ENCODE measurements around the gene FGFRL1. TPM values are rescaled to one million over a fixed set of nuclear protein-coding genes. Genes with fewer than 3 reads are reported as not detected.
"Not testable (repeated sequence)": the region's sequence is repeated elsewhere in the genome, so short reads cannot be mapped to it uniquely, and the experiment has no call there.

FGFRL1 gene
- total and polyA plus RNA-seq, 2 experiments from 2014 or later: 28.1 to 34.0 TPM

DNA sequence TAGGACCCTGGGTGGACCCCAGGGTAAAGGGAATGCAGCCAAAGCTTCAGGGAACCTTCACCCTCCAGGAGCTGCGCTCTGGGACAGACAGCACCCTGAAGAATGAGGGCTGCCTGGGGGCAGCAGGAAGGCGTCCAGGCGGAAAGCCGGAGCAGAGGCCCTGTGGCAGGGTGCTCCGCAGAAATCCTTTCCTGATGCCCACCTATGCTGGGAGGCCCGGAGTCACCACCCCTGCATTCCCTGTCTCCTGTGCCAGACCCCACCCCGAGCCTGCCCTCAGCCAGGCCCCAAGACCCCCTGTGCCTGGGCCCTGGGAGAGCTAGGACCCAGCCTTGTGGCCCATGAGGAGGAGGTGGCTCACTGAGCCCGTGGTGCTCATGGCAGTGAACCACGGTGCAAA is 36.8 kb upstream of the FGFRL1 start:
- Histone ChIP-seq H3K4me2 (no peak overlapping the region), H4K20me1 (ENCODE audit: insufficient read depth, poor library complexity, severe bottlenecking) (no peaks in the 10 kb centered on the region), H2AFZ (no peak overlapping the region), H3K4me3 (no peak overlapping the region), H3K9me3 (ENCODE audit: low read depth) (no peaks in the 10 kb centered on the region), H3K9me2 (replicated peaks; ENCODE audit: insufficient read depth) (no peaks in the 10 kb centered on the region), H3K4me1 (ENCODE audit: insufficient read depth) (peaks cover 15% of the 10 kb centered on the region), H3K27ac (no peak overlapping the region), H3K27me3 (no peaks in the 10 kb centered on the region), H3K79me2 (peaks cover 13% of the 10 kb centered on the region), H3K36me3 (replicated peaks; ENCODE audit: insufficient read depth, low read depth) (no peaks in the 10 kb centered on the region)
- DNase-seq (ENCODE audit: low spot score): no peak
- TF ChIP-seq, protein P1, sequence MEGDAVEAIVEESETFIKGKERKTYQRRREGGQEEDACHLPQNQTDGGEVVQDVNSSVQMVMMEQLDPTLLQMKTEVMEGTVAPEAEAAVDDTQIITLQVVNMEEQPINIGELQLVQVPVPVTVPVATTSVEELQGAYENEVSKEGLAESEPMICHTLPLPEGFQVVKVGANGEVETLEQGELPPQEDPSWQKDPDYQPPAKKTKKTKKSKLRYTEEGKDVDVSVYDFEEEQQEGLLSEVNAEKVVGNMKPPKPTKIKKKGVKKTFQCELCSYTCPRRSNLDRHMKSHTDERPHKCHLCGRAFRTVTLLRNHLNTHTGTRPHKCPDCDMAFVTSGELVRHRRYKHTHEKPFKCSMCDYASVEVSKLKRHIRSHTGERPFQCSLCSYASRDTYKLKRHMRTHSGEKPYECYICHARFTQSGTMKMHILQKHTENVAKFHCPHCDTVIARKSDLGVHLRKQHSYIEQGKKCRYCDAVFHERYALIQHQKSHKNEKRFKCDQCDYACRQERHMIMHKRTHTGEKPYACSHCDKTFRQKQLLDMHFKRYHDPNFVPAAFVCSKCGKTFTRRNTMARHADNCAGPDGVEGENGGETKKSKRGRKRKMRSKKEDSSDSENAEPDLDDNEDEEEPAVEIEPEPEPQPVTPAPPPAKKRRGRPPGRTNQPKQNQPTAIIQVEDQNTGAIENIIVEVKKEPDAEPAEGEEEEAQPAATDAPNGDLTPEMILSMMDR (IDR thresholded peaks at IDR 0.05; ENCODE audit: poor library complexity): no peak
- TF ChIP-seq EZH2phosphoT487 (IDR thresholded peaks at IDR 0.05; ENCODE audit: low read depth, severe bottlenecking, unreplicated experiment) (no peak), EZH2 (IDR thresholded peaks at IDR 0.05; ENCODE audit: borderline replicate concordance) (no peak)
- WGBS (ENCODE audit: low lambda C conversion rate, missing lambda C conversion rate): 97% methylated on average over 9 of the region's 9 CpGs

DNA sequence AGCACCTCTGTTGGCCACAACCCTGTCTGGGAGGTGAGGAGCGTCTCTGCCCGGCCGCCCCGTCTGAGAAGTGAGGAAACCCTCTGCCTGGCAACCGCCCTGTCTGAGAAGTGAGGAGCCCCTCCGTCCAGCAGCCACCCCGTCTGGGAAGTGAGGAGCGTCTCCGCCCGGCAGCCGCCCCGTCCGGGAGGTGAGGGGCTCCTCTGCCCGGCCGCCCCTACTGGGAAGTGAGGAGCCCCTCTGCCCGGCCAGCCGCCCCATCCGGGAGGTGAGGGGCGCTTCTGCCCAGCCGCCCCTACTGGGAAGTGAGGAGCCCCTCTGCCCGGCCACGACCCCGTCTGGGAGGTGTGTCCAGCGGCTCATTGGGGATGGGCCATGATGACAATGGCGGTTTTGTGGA is 35.4 kb upstream of the FGFRL1 start:
- not testable (repeated sequence) for H3K27me3 ChIP-seq; H3K9me3 ChIP-seq (ENCODE audit: low read depth); H3K36me3 ChIP-seq (replicated peaks; ENCODE audit: insufficient read depth, low read depth); H2AFZ ChIP-seq; H3K27ac ChIP-seq; H4K20me1 ChIP-seq (ENCODE audit: insufficient read depth, poor library complexity, severe bottlenecking); H3K9me2 ChIP-seq (replicated peaks; ENCODE audit: insufficient read depth); DNase-seq (ENCODE audit: low spot score); H3K4me2 ChIP-seq; H3K4me3 ChIP-seq
- 96% methylated on average over 14 of the region's 25 CpGs for WGBS (ENCODE audit: low lambda C conversion rate, missing lambda C conversion rate)
- Histone ChIP-seq H3K79me2 (peaks cover 13% of the 10 kb centered on the region), H3K4me1 (ENCODE audit: insufficient read depth) (peaks cover 15% of the 10 kb centered on the region)

GRCh38 chr4:978957-979701 is 32.3 kb upstream of the FGFRL1 start:
- DNase-seq (ENCODE audit: low spot score): no peak
- Histone ChIP-seq H3K9me2 (replicated peaks; ENCODE audit: insufficient read depth) (no peaks in the 10 kb centered on the region), H3K36me3 (replicated peaks; ENCODE audit: insufficient read depth, low read depth) (no peaks in the 10 kb centered on the region), H3K4me2 (no peak overlapping the region), H3K27ac (no peak overlapping the region), H4K20me1 (ENCODE audit: insufficient read depth, poor library complexity, severe bottlenecking) (no peaks in the 10 kb centered on the region), H3K79me2 (peaks cover 4% of the 10 kb centered on the region), H3K4me3 (no peak overlapping the region), H2AFZ (no peak overlapping the region), H3K27me3 (no peaks in the 10 kb centered on the region), H3K9me3 (ENCODE audit: low read depth) (no peaks in the 10 kb centered on the region), H3K4me1 (ENCODE audit: insufficient read depth) (no peaks in the 10 kb centered on the region)
- TF ChIP-seq, protein P1 (IDR thresholded peaks at IDR 0.05; ENCODE audit: poor library complexity): no peak
- TF ChIP-seq EZH2 (IDR thresholded peaks at IDR 0.05; ENCODE audit: borderline replicate concordance): no peak
- no peak for TF ChIP-seq EZH2phosphoT487 (IDR thresholded peaks at IDR 0.05; ENCODE audit: low read depth, severe bottlenecking, unreplicated experiment)
- 65% methylated on average over 20 of the region's 20 CpGs for WGBS (ENCODE audit: low lambda C conversion rate, missing lambda C conversion rate)

- 94% methylated on average over 17 of the region's 17 CpGs for WGBS (ENCODE audit: low lambda C conversion rate, missing lambda C conversion rate)
- H4K20me1 ChIP-seq (ENCODE audit: insufficient read depth, poor library complexity, severe bottlenecking): no peaks in the 10 kb centered on the region
- H3K79me2 ChIP-seq: peaks cover 17% of the 10 kb centered on the region
- H3K9me3 ChIP-seq (ENCODE audit: low read depth): no peaks in the 10 kb centered on the region
- no peak overlapping the region for H3K4me3 ChIP-seq
- no peak overlapping the region for H2AFZ ChIP-seq
- H3K4me1 ChIP-seq (ENCODE audit: insufficient read depth): peaks cover 13% of the 10 kb centered on the region
- H3K9me2 ChIP-seq (replicated peaks; ENCODE audit: insufficient read depth): no peaks in the 10 kb centered on the region
- TF ChIP-seq, protein P1 (IDR thresholded peaks at IDR 0.05; ENCODE audit: poor library complexity): no peak
- DNase-seq (ENCODE audit: low spot score): no peak
- H3K27ac ChIP-seq: no peak overlapping the region
- no peaks in the 10 kb centered on the region for H3K36me3 ChIP-seq (replicated peaks; ENCODE audit: insufficient read depth, low read depth)
- no peak overlapping the region for H3K4me2 ChIP-seq
- H3K27me3 ChIP-seq: no peaks in the 10 kb centered on the region
Measured at GRCh38 chr4:982291-982690, 29.1 kb upstream of the FGFRL1 start.
